22Rv1 (cell line): Measurements from ENCODE around the gene NOD1.
"Not testable (repeated sequence)": the region's sequence is repeated elsewhere in the genome, so short reads cannot be mapped to it uniquely, and the experiment has no call there.

Source experiments
- ZFX ChIP-seq: fragments of 450-650 bp; IDR thresholded peaks from 2 replicates; pipeline ENCODE4 v1.6.1; 2017; ENCODE audit warnings: antibody characterized with exemption, borderline replicate concordance
- TF ChIP-seq, protein P1 (sequence below): fragments of 450-650 bp; IDR thresholded peaks from 2 replicates; pipeline ENCODE4 v1.5.1; 2017; ENCODE audit warnings: mild to moderate bottlenecking

- TF ChIP-seq, protein P1, sequence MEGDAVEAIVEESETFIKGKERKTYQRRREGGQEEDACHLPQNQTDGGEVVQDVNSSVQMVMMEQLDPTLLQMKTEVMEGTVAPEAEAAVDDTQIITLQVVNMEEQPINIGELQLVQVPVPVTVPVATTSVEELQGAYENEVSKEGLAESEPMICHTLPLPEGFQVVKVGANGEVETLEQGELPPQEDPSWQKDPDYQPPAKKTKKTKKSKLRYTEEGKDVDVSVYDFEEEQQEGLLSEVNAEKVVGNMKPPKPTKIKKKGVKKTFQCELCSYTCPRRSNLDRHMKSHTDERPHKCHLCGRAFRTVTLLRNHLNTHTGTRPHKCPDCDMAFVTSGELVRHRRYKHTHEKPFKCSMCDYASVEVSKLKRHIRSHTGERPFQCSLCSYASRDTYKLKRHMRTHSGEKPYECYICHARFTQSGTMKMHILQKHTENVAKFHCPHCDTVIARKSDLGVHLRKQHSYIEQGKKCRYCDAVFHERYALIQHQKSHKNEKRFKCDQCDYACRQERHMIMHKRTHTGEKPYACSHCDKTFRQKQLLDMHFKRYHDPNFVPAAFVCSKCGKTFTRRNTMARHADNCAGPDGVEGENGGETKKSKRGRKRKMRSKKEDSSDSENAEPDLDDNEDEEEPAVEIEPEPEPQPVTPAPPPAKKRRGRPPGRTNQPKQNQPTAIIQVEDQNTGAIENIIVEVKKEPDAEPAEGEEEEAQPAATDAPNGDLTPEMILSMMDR, result not testable (repeated sequence)
- not testable (repeated sequence) for TF ChIP-seq ZFX
These were observed 28.8 kb upstream of the NOD1 start for GRCh38 chr7:30507346-30507900.
